ENCODE results near the gene CXCL14.
A peak's percentile ranks its signal among the peaks of the same experiment; 100 is the strongest.
"Not testable (repeated sequence)": the region's sequence is repeated elsewhere in the genome, so short reads cannot be mapped to it uniquely, and the experiment has no call there.

Gene CXCL14

GRCh38 chr5:135541807-135542502 is 36.8 kb downstream of the CXCL14 start:
- peak; percentile 20 for DNase-seq

- peak; percentile 32 for DNase-seq
These were observed 39.3 kb downstream of the CXCL14 start for GRCh38 chr5:135539430-135540005.

- DNase-seq = peak; percentile 31
These were observed 40.5 kb downstream of the CXCL14 start for GRCh38 chr5:135538261-135538660.

GRCh38 chr5:135537745-135538144 is 41.0 kb downstream of the CXCL14 start:
- no peak for DNase-seq

- DNase-seq = peak; percentile 37
These were observed 41.5 kb downstream of the CXCL14 start for GRCh38 chr5:135537271-135537670.

- peak; percentile 68 for DNase-seq
These were observed 42.7 kb downstream of the CXCL14 start, which contains the start of gene NEUROG1 for GRCh38 chr5:135535820-135536801. TSS of gene NEUROG1 (minus strand) at chr5:135535964. CDS start at chr5:135535690, 274 bp downstream.

- DNase-seq = peak; percentile 60
These were observed 43.4 kb downstream of the CXCL14 start for GRCh38 chr5:135535420-135535819.

- no peak for DNase-seq
These were observed 44.0 kb downstream of the CXCL14 start for GRCh38 chr5:135534609-135535419.

- no peak for DNase-seq
These were observed 45.0 kb downstream of the CXCL14 start for GRCh38 chr5:135533794-135534193.

GRCh38 chr5:135533334-135533733 is 45.5 kb downstream of the CXCL14 start:
- peak; percentile 22 for DNase-seq

GRCh38 chr5:135529576-135529975 is 49.2 kb downstream of the CXCL14 start:
- DNase-seq = not testable (repeated sequence)

GRCh38 chr5:135526924-135527323 is 51.9 kb downstream of the CXCL14 start:
- DNase-seq = no peak

- DNase-seq = no peak
These were observed 56.8 kb downstream of the CXCL14 start for GRCh38 chr5:135521964-135522363.
